Liver (tissue), 9 donors: ENCODE results near the gene HIGD1A. TPM values are rescaled to one million over a fixed set of nuclear protein-coding genes. Genes with fewer than 3 reads are reported as not detected.

Source experiments
- DNase-seq: peaks from one replicate; pipeline ENCODE4 v3.0.0-alpha.2; 2017; ENCODE audit warnings: low spot score
- H3K27ac ChIP-seq, 2 donors: one replicate each; pipeline ENCODE4 v1.7.0; 2013; ENCODE audit warnings: inconsistent platforms in 2 of 2, low read length in 2 of 2, control low read depth in 1 of 2, low read depth in 1 of 2, mild to moderate bottlenecking in 1 of 2
- H3K27me3 ChIP-seq, 4 donors: one replicate each; pipeline versions ENCODE4 v1.6.1 to v1.7.0; 2013; ENCODE audit warnings: low read length in 3 of 4, inconsistent platforms in 1 of 4, mild to moderate bottlenecking in 1 of 4, moderate library complexity in 1 of 4; ENCODE audit not compliant: control insufficient read depth in 4 of 4, insufficient read depth in 4 of 4
- H3K36me3 ChIP-seq, 4 donors: one replicate each; pipeline versions ENCODE4 v1.6.1 to v1.7.0; 2013; ENCODE audit warnings: low read length in 3 of 4, mild to moderate bottlenecking in 3 of 4, low read depth in 1 of 4, moderate library complexity in 1 of 4; ENCODE audit not compliant: control insufficient read depth in 4 of 4, insufficient read depth in 3 of 4
- H3K4me1 ChIP-seq, 4 donors: one replicate each; pipeline versions ENCODE4 v1.6.1 to v1.7.0; 2013; ENCODE audit warnings: low read length in 3 of 4, mild to moderate bottlenecking in 3 of 4, moderate library complexity in 1 of 4; ENCODE audit not compliant: control insufficient read depth in 4 of 4, insufficient read depth in 4 of 4
- H3K4me3 ChIP-seq, 3 donors: one replicate each; pipeline versions ENCODE4 v1.6.1 to v1.7.0; 2013; ENCODE audit warnings: low read length in 3 of 3, control low read depth in 1 of 3, low read depth in 1 of 3, mild to moderate bottlenecking in 1 of 3
- H3K9ac ChIP-seq, 2 donors: one replicate each; pipeline ENCODE4 v1.7.0; 2013; ENCODE audit warnings: low read length in 2 of 2, mild to moderate bottlenecking in 2 of 2, moderate library complexity in 2 of 2, control low read depth in 1 of 2, low read depth in 1 of 2
- H3K9me3 ChIP-seq, 4 donors: one replicate each; pipeline versions ENCODE4 v1.6.1 to v1.7.0; 2013; ENCODE audit warnings: low read length in 3 of 4; ENCODE audit not compliant: control insufficient read depth in 4 of 4
- FOXA1 ChIP-seq: IDR thresholded peaks from 2 replicates; pipeline ENCODE4 v1.6.1; 2016; ENCODE audit warnings: antibody characterized with exemption
- FOXA2 ChIP-seq: IDR thresholded peaks from 2 replicates; pipeline ENCODE4 v1.6.1; 2016; ENCODE audit warnings: antibody characterized with exemption
- GABPA ChIP-seq, 2 donors: IDR thresholded peaks in 1 of 2; conservative IDR thresholded peaks in 1 of 2; 2 replicates each; pipeline ENCODE4 v1.6.1; 2016; ENCODE audit warnings: antibody characterized with exemption in 2 of 2, mild to moderate bottlenecking in 1 of 2, moderate library complexity in 1 of 2
- HNF4G ChIP-seq: IDR thresholded peaks from 2 replicates; pipeline ENCODE4 v1.6.1; 2016; ENCODE audit warnings: antibody characterized with exemption
- JUND ChIP-seq, 2 donors: IDR thresholded peaks; 2 replicates each; pipeline ENCODE4 v1.6.1; 2016; ENCODE audit warnings: antibody characterized with exemption in 2 of 2
- RAD21 ChIP-seq, 2 donors: IDR thresholded peaks; 2 replicates each; pipeline ENCODE4 v1.6.1; 2016; ENCODE audit warnings: antibody characterized with exemption in 2 of 2, mild to moderate bottlenecking in 2 of 2
- SP1 ChIP-seq: IDR thresholded peaks from 2 replicates; pipeline ENCODE4 v1.6.1; 2018; ENCODE audit warnings: antibody characterized with exemption, mild to moderate bottlenecking
- TAF1 ChIP-seq: conservative IDR thresholded peaks from 2 replicates; pipeline ENCODE4 v1.6.1; 2016; ENCODE audit warnings: antibody characterized with exemption, mild to moderate bottlenecking
- WGBS: extraction: QIAGEN DNeasy Blood & Tissue Kit; methylation state at CpG from one replicate; pipeline ENCODE4 v1.1.7; 2013; 5-methylcytosine and 5-hydroxymethylcytosine counted together
- polyA plus RNA-seq, 2 donors: library from polyadenylated mRNA; stranded (reverse) in 1 of 2; unstranded in 1 of 2; fragments of 200-250 nt in 1 of 2; fragments of >200 nt in 1 of 2; fragmentation: Nextera tagmentation in 1 of 2; extraction: Ambion mirVana in 1 of 2; gene quantifications; one replicate each; pipeline versions ENCODE4 v1.2.1 to v1.2.3, GENCODE V29; 2013 to 2015
- total RNA-seq, 2 donors: library from RNA; depleted of rRNA; stranded (reverse); fragments of >200 nt; gene quantifications; one replicate each; pipeline ENCODE4 v1.2.3, GENCODE V29; 2014
- TF ChIP-seq, protein P1 (sequence below): IDR thresholded peaks from 2 replicates; pipeline ENCODE4 v1.6.1; 2016; ENCODE audit warnings: antibody characterized with exemption
- TF ChIP-seq, protein P2 (sequence below): fragments of 150-350 bp; IDR thresholded peaks from 2 replicates; pipeline ENCODE4 v1.5.1; 2017; ENCODE audit warnings: improper control_type of control experiment, low read depth, low read length; ENCODE audit not compliant: missing input control
- TF ChIP-seq, protein P3 (sequence below): IDR thresholded peaks from 2 replicates; pipeline ENCODE4 v1.6.1; 2016; ENCODE audit warnings: antibody characterized with exemption, mild to moderate bottlenecking
- donor health status: healthy.
- donor health status: healthy.
- donor health status: healthy.
- donor health status: healthy.
- donor health status: healthy.

The HIGD1A gene
- total and polyA plus RNA-seq, 4 donors: 117 to 256 (median 245) TPM

DNA sequence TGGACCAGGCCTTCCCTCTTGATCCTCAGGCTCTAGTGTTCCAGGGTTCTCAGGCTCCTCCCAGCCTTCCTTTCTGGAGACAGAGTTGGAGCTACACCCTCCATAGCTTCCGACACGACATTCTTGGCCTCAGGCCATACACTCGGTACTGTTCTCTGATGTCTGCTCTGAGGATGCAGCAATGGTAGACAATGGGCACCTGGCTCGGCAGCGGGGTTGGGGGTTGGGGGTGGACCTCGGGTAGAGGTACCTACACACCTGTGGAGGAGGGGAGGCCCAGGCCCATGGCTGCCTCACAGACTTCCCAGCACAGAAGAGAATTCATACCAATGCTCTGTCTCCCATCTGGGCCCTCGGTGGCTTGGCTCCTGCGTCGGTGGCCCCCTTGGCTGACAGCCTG, 52.7 kb downstream of the HIGD1A start:
- DNase-seq: no peak

DNA sequence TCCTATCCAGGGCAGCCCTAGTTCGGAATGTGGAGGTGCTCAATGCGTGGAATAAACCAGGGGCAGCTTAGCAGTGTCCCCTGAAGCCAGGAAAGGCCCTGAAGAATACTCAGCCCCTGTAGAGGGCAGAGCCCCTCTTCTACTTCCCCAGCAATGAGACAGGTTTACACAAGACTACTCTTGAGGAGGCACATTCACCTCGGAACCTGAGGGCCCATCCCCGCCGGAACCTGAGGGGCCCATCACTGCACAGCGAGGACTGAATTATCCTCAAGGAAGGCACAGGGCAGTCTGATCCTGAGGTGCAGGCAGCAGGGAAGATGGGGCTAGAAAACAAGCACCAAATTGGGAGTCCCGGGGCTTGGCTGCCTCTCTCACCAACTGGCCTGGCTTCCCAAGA, 53.5 kb downstream of the HIGD1A start:
- H3K4me3 ChIP-seq: no peak overlapping the region
- no peak for TF ChIP-seq TAF1
- no peaks in the 10 kb centered on the region for H3K27me3 ChIP-seq
- no peak overlapping the region for H3K27ac ChIP-seq
- no peaks in the 10 kb centered on the region for H3K36me3 ChIP-seq
- H3K9me3 ChIP-seq: no peaks in the 10 kb centered on the region
- 97% methylated on average over 7 of the region's 7 CpGs for WGBS
- no peak for DNase-seq
- peaks cover 0 to 13% (median 6%) of the 10 kb centered on the region in 4 donors for H3K4me1 ChIP-seq
- no peak overlapping the region for H3K9ac ChIP-seq

More for the DNA sequence above, 52.7 kb downstream of the HIGD1A start:
- peaks cover 0 to 11% (median 4%) of the 10 kb centered on the region in 4 donors for H3K4me1 ChIP-seq
- H3K9ac ChIP-seq: no peak overlapping the region
- no peak for TF ChIP-seq GABPA (IDR thresholded peaks at IDR 0.05 in 1 of 2, conservative IDR thresholded peaks at IDR 0.05 in 1 of 2)
- no peak for TF ChIP-seq FOXA2
- TF ChIP-seq, protein P1, sequence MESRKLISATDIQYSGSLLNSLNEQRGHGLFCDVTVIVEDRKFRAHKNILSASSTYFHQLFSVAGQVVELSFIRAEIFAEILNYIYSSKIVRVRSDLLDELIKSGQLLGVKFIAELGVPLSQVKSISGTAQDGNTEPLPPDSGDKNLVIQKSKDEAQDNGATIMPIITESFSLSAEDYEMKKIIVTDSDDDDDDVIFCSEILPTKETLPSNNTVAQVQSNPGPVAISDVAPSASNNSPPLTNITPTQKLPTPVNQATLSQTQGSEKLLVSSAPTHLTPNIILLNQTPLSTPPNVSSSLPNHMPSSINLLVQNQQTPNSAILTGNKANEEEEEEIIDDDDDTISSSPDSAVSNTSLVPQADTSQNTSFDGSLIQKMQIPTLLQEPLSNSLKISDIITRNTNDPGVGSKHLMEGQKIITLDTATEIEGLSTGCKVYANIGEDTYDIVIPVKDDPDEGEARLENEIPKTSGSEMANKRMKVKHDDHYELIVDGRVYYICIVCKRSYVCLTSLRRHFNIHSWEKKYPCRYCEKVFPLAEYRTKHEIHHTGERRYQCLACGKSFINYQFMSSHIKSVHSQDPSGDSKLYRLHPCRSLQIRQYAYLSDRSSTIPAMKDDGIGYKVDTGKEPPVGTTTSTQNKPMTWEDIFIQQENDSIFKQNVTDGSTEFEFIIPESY: no peak
- no peak for TF ChIP-seq FOXA1
- TF ChIP-seq SP1: no peak
- TF ChIP-seq, protein P2, sequence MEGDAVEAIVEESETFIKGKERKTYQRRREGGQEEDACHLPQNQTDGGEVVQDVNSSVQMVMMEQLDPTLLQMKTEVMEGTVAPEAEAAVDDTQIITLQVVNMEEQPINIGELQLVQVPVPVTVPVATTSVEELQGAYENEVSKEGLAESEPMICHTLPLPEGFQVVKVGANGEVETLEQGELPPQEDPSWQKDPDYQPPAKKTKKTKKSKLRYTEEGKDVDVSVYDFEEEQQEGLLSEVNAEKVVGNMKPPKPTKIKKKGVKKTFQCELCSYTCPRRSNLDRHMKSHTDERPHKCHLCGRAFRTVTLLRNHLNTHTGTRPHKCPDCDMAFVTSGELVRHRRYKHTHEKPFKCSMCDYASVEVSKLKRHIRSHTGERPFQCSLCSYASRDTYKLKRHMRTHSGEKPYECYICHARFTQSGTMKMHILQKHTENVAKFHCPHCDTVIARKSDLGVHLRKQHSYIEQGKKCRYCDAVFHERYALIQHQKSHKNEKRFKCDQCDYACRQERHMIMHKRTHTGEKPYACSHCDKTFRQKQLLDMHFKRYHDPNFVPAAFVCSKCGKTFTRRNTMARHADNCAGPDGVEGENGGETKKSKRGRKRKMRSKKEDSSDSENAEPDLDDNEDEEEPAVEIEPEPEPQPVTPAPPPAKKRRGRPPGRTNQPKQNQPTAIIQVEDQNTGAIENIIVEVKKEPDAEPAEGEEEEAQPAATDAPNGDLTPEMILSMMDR: no peak
- TF ChIP-seq TAF1: no peak
- TF ChIP-seq JUND (IDR thresholded peaks at IDR 0.05): no peak
- no peak for TF ChIP-seq HNF4G
- TF ChIP-seq, protein P3, sequence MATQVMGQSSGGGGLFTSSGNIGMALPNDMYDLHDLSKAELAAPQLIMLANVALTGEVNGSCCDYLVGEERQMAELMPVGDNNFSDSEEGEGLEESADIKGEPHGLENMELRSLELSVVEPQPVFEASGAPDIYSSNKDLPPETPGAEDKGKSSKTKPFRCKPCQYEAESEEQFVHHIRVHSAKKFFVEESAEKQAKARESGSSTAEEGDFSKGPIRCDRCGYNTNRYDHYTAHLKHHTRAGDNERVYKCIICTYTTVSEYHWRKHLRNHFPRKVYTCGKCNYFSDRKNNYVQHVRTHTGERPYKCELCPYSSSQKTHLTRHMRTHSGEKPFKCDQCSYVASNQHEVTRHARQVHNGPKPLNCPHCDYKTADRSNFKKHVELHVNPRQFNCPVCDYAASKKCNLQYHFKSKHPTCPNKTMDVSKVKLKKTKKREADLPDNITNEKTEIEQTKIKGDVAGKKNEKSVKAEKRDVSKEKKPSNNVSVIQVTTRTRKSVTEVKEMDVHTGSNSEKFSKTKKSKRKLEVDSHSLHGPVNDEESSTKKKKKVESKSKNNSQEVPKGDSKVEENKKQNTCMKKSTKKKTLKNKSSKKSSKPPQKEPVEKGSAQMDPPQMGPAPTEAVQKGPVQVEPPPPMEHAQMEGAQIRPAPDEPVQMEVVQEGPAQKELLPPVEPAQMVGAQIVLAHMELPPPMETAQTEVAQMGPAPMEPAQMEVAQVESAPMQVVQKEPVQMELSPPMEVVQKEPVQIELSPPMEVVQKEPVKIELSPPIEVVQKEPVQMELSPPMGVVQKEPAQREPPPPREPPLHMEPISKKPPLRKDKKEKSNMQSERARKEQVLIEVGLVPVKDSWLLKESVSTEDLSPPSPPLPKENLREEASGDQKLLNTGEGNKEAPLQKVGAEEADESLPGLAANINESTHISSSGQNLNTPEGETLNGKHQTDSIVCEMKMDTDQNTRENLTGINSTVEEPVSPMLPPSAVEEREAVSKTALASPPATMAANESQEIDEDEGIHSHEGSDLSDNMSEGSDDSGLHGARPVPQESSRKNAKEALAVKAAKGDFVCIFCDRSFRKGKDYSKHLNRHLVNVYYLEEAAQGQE: no peak
- TF ChIP-seq RAD21 (IDR thresholded peaks at IDR 0.05): no peak
- H3K27me3 ChIP-seq: no peaks in the 10 kb centered on the region
- H3K9me3 ChIP-seq: no peaks in the 10 kb centered on the region
- no peaks in the 10 kb centered on the region for H3K36me3 ChIP-seq
- WGBS: 88% methylated on average over 9 of the region's 9 CpGs
- H3K27ac ChIP-seq: no peak overlapping the region
- no peak overlapping the region for H3K4me3 ChIP-seq
